Panc1 (cell line): ENCODE measurements around the gene NEURL3. TPM values are rescaled to one million over a fixed set of nuclear protein-coding genes. Genes with fewer than 3 reads are reported as not detected.

Experiments
- ATAC-seq: fragments of 200-7000 bp; cut with Tn5 transposase; 2 replicates; pipeline ENCODE4 v1.9.1; 2020; ENCODE audit warnings: mild to moderate bottlenecking, moderate library complexity
- BruUV-seq: library from RNA; stranded (reverse); fragments of 400-500 nt; replicated peaks from 2 replicates; lab custom pipeline; 2021; lab: Mats Ljungman, UMichigan
- CTCF ChIA-PET: fragments of 300-600 bp; sonication (Branson Sonifier 250); formaldehyde crosslinking; loops from one replicate; lab custom pipeline; 2022; ENCODE audit warnings: antibody characterized with exemption; lab: Charles Lee
- POLR2A ChIA-PET: fragments of 300-600 bp; sonication (Branson Sonifier 250); formaldehyde crosslinking; loops from one replicate; lab custom pipeline; 2022; ENCODE audit warnings: antibody characterized with exemption; lab: Charles Lee
- DNase-seq: peaks from one replicate; pipeline ENCODE4 v3.0.0-alpha.2; 2010; ENCODE audit warnings: low read depth, low spot score
- H3K27ac ChIP-seq: 2 replicates; pipeline ENCODE4 v1.5.1; 2011; ENCODE audit warnings: mild to moderate bottlenecking, low read length, inconsistent platforms
- H3K27me3 ChIP-seq: fragments of 200-500 bp; sonication (Bioruptor generic); 2 replicates; pipeline ENCODE4 v1.6.0; 2014; ENCODE audit warnings: low read length, inconsistent platforms; ENCODE audit not compliant: control insufficient read depth, insufficient read depth
- H3K36me3 ChIP-seq: fragments of 200-500 bp; sonication (Bioruptor generic); 2 replicates; pipeline ENCODE4 v1.5.1; 2014; ENCODE audit warnings: inconsistent platforms, mild to moderate bottlenecking, low read length, moderate library complexity; ENCODE audit not compliant: control insufficient read depth, insufficient read depth
- H3K4me1 ChIP-seq: 2 replicates; pipeline ENCODE4 v1.5.1; 2011; ENCODE audit warnings: inconsistent platforms, mild to moderate bottlenecking, low read length, moderate library complexity; ENCODE audit not compliant: control insufficient read depth, insufficient read depth
- H3K4me3 ChIP-seq, 2 experiments: 2 replicates each; pipeline ENCODE4 v1.5.1; 2011 to 2012; ENCODE audit warnings: low read depth in 2 of 2, low read length in 2 of 2, mild to moderate bottlenecking in 2 of 2, inconsistent platforms in 1 of 2, moderate library complexity in 1 of 2
- H3K9me3 ChIP-seq: fragments of 200-500 bp; sonication (Bioruptor generic); 2 replicates; pipeline ENCODE4 v1.5.1; 2014; ENCODE audit warnings: low read depth, mild to moderate bottlenecking, inconsistent platforms, low read length, moderate library complexity; ENCODE audit not compliant: control insufficient read depth, insufficient read depth
- POLR2AphosphoS5 ChIP-seq: IDR thresholded peaks from 2 replicates; pipeline ENCODE4 v1.6.1; 2012; ENCODE audit warnings: mild to moderate bottlenecking, low read depth, low read length, moderate library complexity
- SIN3A ChIP-seq: IDR thresholded peaks from 2 replicates; pipeline ENCODE4 v1.6.1; 2012; ENCODE audit warnings: low read depth, mild to moderate bottlenecking, low read length, moderate library complexity, borderline replicate concordance; ENCODE audit not compliant: insufficient read depth
- TCF7L2 ChIP-seq: IDR thresholded peaks from 2 replicates; pipeline ENCODE4 v1.6.1; 2011; ENCODE audit warnings: mild to moderate bottlenecking, low read depth, low read length, inconsistent platforms
- in situ Hi-C: cut with HindIII; loops from 2 replicates; pipeline ENCODE4 v1.10.0; 2016; ENCODE audit warnings: low sequenced_read_pairs, low pct_unique_long_range_greater_than_20kb
- intact Hi-C: fragments of 100-400 bp; cut with micrococcal nuclease; formaldehyde crosslinking; loops from one replicate; pipeline ENCODE4 v1.10.0; 2022; ENCODE audit not compliant: unreplicated experiment
- total RNA-seq: library from RNA; stranded (reverse); gene quantifications from one replicate; pipeline ENCODE4 v1.2.1, GENCODE V29; 2021; ENCODE audit not compliant: unreplicated experiment
- TF ChIP-seq, protein P1 (sequence below), 2 experiments: IDR thresholded peaks; 2 replicates each; pipeline ENCODE4 v1.6.1; 2011 to 2012; ENCODE audit warnings: low read depth in 2 of 2, control low read depth in 1 of 2, low read length in 1 of 2, mild to moderate bottlenecking in 1 of 2, moderate library complexity in 1 of 2; ENCODE audit not compliant: insufficient read depth in 1 of 2
- TF ChIP-seq, protein P2 (sequence below): fragments of 450-650 bp; IDR thresholded peaks from 2 replicates; pipeline ENCODE4 v1.5.1; 2017; ENCODE audit warnings: mild to moderate bottlenecking

Gene NEURL3
- total RNA-seq, 1 experiment from 2014 or later: 1.2 TPM

DNA sequence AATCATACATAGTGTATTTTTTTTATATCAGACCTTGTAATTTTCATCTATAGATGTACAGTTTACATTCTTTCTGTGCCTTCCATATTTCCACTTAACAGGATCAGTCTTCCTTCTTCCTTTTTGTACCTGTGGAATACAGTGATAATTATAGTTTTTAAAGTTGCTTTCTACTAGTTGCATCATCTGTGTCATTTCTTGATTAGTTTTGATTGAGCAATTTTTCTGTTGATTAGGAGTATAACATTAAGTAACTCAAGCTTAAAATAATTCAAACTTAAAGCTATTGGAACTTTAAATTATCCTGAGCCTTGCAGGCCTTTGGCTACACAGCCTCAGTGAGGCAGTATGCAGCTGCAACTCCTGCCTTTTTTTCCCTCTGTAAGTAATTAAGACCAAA lies 57.4 kb downstream of the NEURL3 start:
- in situ Hi-C loops: no loop called here
- intact Hi-C loops: no loop called here
- CTCF ChIA-PET: no interaction called here

More for the DNA sequence above, 57.4 kb downstream of the NEURL3 start:
- Histone ChIP-seq H3K27ac (no peak overlapping the region), H3K36me3 (no peaks in the 10 kb centered on the region), H3K4me1 (no peaks in the 10 kb centered on the region), H3K27me3 (no peaks in the 10 kb centered on the region), H3K4me3 (no peak overlapping the region), H3K9me3 (no peaks in the 10 kb centered on the region)
- no TSS peak for BruUV-seq
- no peak for DNase-seq
- TF ChIP-seq POLR2AphosphoS5 (no peak), TCF7L2 (no peak), SIN3A (no peak)
- TF ChIP-seq, protein P1, sequence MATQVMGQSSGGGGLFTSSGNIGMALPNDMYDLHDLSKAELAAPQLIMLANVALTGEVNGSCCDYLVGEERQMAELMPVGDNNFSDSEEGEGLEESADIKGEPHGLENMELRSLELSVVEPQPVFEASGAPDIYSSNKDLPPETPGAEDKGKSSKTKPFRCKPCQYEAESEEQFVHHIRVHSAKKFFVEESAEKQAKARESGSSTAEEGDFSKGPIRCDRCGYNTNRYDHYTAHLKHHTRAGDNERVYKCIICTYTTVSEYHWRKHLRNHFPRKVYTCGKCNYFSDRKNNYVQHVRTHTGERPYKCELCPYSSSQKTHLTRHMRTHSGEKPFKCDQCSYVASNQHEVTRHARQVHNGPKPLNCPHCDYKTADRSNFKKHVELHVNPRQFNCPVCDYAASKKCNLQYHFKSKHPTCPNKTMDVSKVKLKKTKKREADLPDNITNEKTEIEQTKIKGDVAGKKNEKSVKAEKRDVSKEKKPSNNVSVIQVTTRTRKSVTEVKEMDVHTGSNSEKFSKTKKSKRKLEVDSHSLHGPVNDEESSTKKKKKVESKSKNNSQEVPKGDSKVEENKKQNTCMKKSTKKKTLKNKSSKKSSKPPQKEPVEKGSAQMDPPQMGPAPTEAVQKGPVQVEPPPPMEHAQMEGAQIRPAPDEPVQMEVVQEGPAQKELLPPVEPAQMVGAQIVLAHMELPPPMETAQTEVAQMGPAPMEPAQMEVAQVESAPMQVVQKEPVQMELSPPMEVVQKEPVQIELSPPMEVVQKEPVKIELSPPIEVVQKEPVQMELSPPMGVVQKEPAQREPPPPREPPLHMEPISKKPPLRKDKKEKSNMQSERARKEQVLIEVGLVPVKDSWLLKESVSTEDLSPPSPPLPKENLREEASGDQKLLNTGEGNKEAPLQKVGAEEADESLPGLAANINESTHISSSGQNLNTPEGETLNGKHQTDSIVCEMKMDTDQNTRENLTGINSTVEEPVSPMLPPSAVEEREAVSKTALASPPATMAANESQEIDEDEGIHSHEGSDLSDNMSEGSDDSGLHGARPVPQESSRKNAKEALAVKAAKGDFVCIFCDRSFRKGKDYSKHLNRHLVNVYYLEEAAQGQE (IDR thresholded peaks at IDR 0.05; ENCODE audit: insufficient read depth in 1 of 2, low read depth in 2 of 2, low read length in 1 of 2): no peak
- TF ChIP-seq, protein P2, sequence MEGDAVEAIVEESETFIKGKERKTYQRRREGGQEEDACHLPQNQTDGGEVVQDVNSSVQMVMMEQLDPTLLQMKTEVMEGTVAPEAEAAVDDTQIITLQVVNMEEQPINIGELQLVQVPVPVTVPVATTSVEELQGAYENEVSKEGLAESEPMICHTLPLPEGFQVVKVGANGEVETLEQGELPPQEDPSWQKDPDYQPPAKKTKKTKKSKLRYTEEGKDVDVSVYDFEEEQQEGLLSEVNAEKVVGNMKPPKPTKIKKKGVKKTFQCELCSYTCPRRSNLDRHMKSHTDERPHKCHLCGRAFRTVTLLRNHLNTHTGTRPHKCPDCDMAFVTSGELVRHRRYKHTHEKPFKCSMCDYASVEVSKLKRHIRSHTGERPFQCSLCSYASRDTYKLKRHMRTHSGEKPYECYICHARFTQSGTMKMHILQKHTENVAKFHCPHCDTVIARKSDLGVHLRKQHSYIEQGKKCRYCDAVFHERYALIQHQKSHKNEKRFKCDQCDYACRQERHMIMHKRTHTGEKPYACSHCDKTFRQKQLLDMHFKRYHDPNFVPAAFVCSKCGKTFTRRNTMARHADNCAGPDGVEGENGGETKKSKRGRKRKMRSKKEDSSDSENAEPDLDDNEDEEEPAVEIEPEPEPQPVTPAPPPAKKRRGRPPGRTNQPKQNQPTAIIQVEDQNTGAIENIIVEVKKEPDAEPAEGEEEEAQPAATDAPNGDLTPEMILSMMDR: no peak
- POLR2A ChIA-PET: no interaction called here
- no peak for ATAC-seq

Other genes with a start within 250 kb of the NEURL3 start
- 63.1 TPM for gene TMEM127, start 239.4 kb downstream of the NEURL3 start, total RNA-seq
- gene CIAO1, start 239.1 kb downstream of the NEURL3 start, total RNA-seq: 85.5 TPM
- 231 TPM for gene SNRNP200, start 199.8 kb downstream of the NEURL3 start, total RNA-seq
- 12.2 TPM for gene ITPRIPL1, start 180.0 kb downstream of the NEURL3 start, total RNA-seq
- 55.6 TPM for gene NCAPH, start 169.6 kb downstream of the NEURL3 start, total RNA-seq
- gene ARID5A, start 31.4 kb upstream of the NEURL3 start, total RNA-seq: 19.3 TPM
- 50.3 TPM for gene KANSL3, start 133.0 kb upstream of the NEURL3 start, total RNA-seq
- not detected for gene FER1L5, start 137.4 kb upstream of the NEURL3 start, total RNA-seq
- gene LMAN2L, start 234.7 kb upstream of the NEURL3 start, total RNA-seq: 31.5 TPM